NCI-H748 (cell line): ENCODE results near the gene FGF11.

ENCODE experiments used
- DNase-seq: peaks from one replicate; lab custom pipeline; 2025; ENCODE audit not compliant: unreplicated experiment; lab: John Stamatoyannopoulos, UW

FGF11 gene

DNA sequence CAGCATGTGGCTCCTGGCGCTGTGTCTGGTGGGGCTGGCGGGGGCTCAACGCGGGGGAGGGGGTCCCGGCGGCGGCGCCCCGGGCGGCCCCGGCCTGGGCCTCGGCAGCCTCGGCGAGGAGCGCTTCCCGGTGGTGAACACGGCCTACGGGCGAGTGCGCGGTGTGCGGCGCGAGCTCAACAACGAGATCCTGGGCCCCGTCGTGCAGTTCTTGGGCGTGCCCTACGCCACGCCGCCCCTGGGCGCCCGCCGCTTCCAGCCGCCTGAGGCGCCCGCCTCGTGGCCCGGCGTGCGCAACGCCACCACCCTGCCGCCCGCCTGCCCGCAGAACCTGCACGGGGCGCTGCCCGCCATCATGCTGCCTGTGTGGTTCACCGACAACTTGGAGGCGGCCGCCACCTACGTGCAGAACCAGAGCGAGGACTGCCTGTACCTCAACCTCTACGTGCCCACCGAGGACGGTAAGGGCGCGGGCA lies 31.0 kb upstream of the FGF11 start:
- no peak for DNase-seq

DNA sequence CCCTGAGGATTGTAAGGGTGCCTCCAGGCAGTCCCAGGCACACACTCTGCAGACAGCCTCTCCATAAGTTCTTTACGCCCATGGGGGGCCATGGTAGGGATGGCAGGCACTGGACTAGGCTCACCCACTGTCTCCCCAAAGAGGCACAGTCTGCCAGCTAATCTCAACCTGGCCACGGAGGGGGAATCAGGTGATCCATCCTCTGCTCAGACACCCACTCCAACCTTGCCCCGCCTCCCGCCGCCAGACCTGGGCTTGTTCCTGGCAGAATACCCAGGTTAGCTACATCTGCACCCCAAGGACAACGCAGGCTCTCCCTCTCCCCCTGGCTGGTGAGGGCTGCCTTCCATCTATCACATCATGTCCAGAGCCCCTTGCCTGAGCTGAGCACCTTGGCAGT lies 30.4 kb upstream of the FGF11 start:
- no peak for DNase-seq

DNA sequence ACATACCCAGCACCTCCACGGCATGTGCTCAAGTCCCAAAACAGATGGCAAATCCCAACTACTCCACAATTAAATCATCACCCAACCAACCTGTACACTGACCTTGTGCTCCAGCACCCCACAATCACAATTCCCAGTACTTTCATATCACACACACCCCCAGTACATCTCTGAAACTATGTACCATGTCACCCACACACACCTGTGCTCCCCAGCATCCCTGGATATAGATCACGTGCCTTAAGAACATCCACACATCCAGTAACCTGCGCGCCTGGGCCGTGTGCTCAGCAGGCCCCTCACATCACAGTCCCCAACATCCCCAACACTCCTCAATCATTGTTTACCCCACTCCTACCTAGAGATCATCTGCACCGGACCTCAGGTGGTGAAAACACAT lies 29.6 kb upstream of the FGF11 start:
- no peak for DNase-seq

DNA sequence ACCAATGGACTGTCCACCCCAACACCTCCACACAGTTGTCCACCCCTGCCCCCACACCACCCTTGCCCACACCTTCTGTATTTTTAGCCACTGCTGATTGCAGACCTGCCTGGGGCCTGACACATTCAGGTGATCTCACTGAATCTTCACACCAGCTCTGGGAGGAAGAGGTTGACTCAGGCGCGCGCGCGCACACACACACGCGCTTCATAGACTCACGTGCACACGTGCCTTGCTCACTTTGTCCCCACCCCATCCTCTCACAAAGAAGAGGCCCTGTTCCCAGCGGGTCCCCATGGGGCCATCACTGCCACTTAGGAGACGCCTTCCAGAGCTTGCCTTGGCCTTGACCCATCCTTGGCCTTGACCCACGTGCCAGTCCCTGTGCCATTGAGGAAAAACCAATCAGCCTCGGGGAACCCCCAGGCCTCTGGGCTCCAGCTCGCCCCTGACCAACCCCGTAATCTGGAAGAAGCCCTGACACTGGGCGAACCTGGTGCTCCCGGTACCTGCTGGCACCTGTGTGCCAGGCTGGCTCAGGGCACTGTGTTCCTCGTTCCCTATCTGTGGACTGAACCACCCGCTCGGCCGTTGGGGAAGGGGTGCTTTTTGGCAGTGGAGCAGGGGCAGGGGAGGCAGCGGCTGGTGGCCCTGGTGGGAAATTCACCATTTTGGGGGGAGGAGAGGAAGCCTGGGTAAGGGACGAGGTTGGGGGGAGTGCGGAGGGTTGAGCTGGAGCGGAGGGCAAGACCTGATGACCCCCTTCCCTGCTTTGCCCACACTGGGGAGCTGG lies 28.5 kb upstream of the FGF11 start:
- no peak for DNase-seq

DNA sequence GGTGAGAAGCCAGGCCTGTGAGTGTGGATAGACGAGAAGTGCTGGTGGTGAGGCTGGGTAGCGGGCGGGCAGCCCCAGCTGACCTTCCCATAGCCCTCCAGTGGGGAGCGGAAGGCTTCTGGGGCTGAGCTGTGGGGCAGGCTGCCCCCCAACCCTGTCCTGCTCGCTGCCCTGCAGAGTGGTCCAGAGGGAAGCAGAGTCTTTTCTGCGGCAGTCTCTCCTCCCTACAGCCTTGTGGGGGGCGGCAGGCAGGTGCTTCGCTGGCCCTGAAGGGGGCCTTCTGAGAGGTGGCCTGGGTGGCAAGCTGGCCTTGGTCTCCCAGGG lies 27.9 kb upstream of the FGF11 start:
- DNase-seq: no peak

DNA sequence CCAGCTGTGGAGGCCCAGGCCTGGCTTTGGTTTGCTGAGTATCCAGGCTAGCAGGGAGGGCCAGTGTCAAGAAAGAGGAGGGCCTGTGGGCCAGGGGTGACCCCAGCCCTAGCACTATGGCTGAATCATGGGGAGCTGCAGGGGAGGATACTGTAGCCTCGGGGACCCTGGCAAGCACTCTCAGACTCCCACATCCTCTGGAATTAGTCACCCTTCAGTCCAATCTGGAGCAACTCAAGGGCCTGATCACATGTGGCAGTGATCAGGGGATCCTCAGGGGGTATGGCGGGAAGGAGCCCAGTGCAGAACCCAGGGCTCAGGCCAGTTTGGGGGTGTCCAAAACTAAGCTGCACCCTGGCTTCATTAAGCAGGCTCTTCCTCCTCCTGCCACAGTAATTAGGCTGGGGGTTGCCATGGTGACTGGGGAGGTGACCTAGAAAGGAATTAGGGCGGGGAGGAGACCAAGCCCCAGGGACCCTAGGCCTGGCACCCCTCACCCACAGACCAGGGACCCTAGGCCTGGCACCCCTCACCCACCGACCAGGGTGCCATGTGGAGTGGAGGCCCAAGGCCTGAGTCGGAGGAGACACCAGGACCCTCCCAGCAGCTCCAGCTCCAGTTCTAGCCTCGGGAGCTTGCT lies 25.8 kb upstream of the FGF11 start:
- no peak for DNase-seq

DNA sequence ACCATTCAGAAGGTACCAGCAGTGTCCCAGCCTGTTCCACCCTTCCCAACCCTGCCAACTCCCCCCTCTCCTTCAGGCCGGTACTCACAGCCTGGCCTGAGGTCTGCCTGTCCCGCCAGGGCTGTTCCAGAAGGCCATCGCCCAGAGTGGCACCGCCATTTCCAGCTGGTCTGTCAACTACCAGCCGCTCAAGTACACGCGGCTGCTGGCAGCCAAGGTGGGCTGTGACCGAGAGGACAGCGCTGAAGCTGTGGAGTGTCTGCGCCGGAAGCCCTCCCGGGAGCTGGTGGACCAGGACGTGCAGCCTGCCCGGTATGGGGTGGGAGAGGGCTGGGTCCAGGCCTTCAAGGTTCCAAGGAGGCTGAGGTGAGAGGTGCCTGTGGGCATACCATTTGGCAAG lies 24.5 kb upstream of the FGF11 start:
- DNase-seq: no peak

DNA sequence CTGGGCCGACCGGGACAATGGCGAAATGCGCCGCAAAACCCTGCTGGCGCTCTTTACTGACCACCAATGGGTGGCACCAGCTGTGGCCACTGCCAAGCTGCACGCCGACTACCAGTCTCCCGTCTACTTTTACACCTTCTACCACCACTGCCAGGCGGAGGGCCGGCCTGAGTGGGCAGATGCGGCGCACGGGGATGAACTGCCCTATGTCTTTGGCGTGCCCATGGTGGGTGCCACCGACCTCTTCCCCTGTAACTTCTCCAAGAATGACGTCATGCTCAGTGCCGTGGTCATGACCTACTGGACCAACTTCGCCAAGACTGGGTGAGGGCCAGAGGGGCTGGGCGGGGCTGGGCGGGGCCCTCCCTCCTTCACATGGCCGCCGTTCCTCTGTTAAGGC lies 23.5 kb upstream of the FGF11 start:
- DNase-seq: no peak

DNA sequence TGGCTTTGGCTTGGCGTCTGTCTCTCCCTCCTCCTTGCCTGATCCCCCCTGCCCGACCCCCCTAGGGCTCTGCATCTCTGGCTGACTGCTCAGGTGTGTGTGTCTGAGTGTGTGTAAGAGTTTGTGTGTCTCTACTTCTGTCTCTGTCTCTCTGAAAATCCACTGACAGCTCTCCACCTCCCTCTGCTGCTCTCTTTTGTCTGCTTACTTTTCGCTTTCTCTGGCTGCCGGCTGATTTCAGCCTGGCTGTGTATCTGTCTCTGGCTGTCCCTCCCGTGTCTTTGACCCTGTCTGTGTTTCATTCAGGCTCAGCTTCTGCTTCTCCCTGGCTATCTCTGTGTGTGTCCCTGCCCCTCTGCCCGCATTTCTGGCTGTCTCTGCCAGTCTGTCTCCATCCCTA lies 23.0 kb upstream of the FGF11 start:
- DNase-seq: no peak

DNA sequence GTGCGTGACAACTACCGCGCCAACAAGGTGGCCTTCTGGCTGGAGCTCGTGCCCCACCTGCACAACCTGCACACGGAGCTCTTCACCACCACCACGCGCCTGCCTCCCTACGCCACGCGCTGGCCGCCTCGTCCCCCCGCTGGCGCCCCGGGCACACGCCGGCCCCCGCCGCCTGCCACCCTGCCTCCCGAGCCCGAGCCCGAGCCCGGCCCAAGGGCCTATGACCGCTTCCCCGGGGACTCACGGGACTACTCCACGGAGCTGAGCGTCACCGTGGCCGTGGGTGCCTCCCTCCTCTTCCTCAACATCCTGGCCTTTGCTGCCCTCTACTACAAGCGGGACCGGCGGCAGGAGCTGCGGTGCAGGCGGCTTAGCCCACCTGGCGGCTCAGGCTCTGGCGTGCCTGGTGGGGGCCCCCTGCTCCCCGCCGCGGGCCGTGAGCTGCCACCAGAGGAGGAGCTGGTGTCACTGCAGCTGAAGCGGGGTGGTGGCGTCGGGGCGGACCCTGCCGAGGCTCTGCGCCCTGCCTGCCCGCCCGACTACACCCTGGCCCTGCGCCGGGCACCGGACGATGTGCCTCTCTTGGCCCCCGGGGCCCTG lies 22.2 kb upstream of the FGF11 start:
- no peak for DNase-seq

DNA sequence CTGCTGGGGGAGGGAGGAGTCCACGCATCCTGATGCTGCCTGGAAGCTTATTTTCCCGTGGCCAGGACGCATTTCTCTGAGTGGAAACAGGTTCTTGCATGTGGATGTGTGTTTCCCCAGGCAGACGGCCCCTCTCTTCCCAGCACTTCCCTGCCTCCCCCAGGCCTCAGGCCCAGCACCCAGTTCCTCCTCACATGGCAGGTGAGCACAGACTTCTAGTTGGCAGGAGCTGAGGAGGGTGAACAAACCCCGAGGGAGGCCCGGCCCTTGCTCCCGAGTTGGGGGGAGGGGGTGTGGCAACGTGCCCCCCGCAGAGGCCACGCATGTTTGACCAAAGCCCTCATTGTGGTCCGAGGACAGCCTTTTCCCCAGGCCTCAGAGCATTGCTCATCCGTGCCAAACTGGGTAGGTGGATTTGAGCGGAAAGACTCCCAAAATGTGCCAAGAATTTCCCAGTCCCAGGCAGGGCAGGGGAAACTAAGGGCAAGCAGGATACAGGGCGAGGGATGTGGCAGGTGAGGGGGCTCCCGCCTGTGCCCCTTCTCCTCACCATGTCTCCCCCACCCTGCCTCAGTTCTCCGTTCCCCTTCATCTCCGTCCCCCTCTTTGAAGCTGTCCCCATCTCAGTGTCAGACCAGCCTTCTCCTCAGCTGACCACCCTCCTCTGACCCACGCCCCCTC lies 20.7 kb upstream of the FGF11 start:
- no peak for DNase-seq

DNA sequence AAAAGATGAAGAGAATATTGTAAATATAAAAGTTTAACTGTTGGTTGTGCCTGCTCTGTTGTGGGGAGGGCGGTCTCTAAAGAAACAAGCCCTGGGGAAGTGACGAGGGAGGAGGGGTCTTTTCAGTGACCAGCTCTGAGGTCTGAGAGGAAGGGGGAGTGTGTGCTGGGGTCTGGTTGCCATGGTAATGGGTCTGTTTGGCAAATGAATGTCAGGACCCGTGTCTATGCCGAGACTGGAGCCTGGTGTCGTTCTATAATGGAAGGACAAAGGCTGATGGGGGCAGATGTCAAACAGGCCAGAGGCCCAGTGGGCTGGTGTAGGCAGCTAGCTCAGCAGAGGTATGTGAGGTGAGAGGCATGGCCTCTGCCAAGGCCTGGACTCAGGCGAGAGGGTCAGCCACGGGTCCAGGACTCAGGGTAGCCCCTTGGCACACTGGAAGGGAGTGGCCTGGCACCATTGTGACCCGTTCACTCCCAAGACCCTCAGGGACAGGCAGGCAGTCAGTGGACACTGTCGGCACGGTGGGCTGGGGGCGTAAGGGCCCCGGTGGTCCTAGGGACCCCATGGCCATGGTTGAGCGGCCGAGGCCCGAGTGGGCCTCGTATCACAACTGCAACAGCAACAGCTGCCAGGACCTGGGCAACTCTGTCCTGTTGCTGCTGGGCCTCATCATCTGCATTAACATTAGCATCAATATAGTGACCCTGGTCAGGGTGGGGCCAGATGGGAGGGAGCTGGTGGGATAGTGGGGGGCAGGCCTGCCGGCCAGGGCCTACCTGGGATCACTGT lies 19.3 kb upstream of the FGF11 start, which contains the start of gene SPEM1:
Gene SPEM1 (plus strand): TSS at position 506 of the 792 bp plus-strand sequence. CDS start 61 bp downstream, at position 567.
- DNase-seq: no peak

DNA sequence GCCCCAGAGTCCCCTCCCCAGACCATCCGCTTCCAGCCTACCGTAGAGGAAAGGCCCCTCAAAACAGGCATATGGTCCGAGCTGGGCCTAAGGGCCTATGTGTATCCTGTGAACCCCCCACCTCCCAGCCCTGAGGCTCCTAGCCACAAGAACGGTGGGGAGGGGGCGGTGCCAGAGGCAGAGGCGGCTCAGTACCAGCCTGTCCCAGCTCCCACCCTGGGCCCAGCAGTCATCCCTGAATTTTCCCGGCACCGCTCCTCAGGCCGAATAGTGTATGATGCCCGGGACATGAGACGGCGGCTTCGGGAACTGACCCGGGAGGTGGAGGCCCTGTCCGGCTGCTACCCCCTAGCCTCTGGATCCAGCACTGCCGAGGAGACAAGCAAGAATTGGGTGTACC lies 18.1 kb upstream of the FGF11 start:
- no peak for DNase-seq

DNA sequence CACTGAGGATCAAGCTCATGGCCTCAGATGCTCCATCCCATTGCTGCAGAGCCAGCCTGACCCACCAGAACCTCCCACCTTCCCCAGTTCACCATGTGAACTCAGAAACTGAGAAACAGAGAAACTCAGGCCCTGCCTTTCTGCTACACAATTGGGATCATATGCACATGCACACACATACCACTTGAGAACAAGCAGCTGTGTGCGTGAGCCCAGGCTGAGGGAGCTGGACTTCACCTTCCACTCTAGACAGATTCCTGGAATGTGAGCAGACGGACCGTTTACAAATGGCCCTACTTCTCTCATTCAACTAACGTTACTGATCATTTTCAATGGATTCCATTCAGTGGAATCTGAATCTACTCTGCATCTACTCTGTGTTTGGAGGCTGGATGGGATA lies 15.6 kb upstream of the FGF11 start:
- DNase-seq: no peak

DNA sequence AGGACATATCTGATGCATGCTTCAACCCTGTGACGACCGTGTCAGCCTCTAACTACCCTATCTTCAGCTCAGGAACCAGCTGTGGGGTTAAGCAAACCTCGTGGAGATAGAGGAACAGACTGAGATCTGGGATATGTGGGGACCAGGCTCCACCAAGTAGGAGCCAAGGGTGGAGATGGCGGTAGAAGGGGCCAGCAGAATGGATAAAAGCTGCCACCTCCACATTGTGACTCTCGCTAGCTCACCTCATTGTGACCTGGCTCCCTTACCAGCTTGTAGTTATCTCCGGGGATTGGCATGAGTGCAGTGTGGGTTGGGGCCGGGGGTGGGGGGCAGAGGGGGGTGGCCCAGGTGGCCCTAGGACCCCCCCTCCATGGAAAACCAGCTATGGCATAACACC lies 14.0 kb upstream of the FGF11 start, which contains the start of gene SPEM2:
Gene SPEM2 (plus strand): TSS at position 301 of the 400 bp plus-strand sequence. CDS start 73 bp downstream, at position 374.
- DNase-seq: no peak

DNA sequence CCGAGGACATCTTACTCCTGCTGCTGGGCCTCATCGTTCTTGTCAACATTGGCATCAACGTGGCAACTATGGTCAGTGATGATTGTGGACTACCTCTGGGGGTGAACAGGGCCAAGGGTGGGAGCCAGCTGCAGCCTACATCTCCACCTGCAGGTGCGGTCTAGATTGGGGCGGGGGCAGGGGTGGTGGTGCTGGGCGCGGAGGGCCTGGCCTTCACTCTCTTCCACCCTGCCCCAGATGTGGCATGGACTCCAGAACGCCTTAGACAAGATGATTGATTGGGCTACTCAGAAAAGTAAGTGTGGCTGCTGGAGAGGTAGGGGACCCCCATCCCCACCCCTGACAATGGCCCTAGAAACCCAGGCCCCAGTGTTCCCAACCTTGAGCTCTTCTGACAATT lies 13.6 kb upstream of the FGF11 start:
- DNase-seq: no peak

DNA sequence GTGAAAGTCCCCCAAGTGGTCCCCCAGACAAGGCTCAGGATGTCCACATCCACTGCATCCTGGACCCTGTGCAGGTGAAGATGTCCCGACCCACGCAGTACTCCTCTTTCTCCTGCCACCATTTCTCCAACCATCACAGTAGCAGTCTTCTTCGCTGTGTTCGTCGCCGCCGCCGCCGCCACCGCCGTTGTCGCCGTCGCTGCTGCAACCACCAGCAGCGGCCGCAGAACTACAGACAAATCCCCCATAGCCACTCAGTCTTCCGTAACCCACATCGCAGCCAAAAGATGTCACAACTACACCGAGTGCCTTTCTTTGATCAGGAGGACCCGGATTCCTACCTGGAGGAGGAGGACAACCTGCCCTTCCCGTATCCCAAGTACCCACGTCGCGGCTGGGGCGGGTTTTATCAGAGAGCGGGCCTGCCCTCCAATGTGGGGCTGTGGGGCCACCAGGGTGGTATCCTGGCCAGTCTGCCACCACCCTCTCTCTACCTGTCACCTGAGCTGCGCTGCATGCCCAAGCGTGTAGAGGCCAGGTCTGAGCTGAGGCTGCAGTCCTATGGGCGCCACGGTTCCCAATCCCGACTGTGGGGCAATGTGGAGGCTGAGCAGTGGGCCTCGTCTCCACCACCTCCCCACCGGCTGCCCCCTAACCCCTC lies 13.0 kb upstream of the FGF11 start:
- no peak for DNase-seq

DNA sequence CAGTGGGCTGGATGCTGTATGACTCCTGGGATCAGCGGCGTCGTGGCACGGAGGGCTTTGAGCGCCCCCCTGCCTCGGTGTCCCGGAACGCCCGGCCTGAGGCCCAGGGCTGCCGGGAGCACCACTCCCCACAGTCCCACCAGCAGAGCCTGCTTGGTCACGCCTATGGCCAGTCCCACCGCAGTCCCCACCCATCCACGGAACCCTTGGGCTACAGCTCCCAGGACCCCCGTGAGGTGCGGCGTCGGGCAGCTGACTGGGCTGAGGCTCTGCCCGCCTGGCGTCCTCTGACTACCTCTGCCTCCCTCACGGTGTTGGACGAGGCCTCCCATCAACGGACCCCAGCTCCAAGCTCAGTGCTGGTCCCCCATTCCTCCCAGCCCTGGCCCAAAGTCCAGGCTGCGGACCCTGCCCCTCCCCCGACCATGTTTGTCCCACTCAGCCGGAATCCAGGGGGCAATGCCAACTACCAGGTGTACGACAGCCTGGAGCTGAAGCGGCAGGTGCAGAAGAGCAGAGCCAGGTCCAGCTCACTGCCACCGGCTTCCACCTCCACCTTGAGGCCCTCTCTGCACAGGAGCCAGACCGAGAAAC lies 12.3 kb upstream of the FGF11 start:
- DNase-seq: no peak

DNA sequence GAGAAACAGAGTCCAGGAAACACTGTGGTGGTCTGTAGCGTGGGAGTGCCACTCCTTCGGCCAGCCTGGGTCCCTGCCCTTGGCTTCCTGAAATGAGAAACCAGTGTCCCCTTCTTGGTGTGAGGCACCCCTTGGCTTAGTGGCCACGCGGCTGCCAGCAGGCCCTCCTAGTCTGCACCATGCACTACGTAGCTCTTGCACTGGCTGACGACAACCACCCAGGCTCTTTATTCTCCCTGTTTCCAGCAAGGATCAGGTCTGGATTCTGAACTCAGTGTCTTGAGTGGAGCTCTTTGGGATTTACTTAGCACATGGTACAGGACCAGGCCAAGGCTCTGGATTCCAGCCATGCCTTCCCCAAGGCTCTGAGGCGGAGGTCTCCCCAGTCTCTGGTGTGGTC lies 11.8 kb upstream of the FGF11 start:
- no peak for DNase-seq

DNA sequence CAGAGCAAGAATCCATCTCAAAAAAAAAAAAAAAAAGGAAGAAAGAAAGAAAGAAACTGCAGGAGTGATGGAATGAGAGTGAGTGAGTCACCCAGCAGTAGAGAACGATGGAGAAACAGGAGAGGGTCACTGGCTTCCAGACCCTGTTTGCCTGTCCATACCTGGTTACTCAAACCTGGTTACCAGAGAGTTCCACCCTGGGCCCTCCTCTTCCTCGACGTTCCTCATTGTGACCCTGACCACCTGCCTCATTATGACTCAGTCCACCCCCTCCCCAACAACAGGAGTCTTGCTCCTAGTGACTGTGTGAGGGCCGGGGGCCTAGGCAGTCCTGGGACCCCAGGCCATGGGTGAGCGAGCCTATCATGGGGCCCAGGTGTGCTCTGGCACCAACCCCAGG lies 10.8 kb upstream of the FGF11 start, which contains the start of gene SPEM3:
Gene SPEM3 (plus strand): TSS at position 301 of the 400 bp plus-strand sequence. CDS start 46 bp downstream, at position 347.
- DNase-seq: no peak
